NCI-H2081 treated with DMSO at 0.1 percent for 48 hours (cell line): Measurements from ENCODE around the gene ZNF674.

Experiments used
- DNase-seq: peaks from one replicate; lab custom pipeline; 2025; lab: John Stamatoyannopoulos, UW

Gene ZNF674

GRCh38 chrX:46545111-46546005, at the start of gene ZNF674:
TSS of gene ZNF674 (minus strand) at chrX:46545421. CDS start at chrX:46542087, 3,334 bp downstream.
- DNase-seq = peak; percentile 39

GRCh38 chrX:46589977-46590723, 44.9 kb upstream of the ZNF674 start:
- DNase-seq = no peak

- no peak for DNase-seq
These were observed 43.0 kb upstream of the ZNF674 start for GRCh38 chrX:46588263-46588662.

GRCh38 chrX:46587753-46588171, 42.5 kb upstream of the ZNF674 start:
- DNase-seq = no peak

- DNase-seq = no peak
These were observed 41.9 kb upstream of the ZNF674 start for GRCh38 chrX:46587158-46587557.

GRCh38 chrX:46584736-46585135, 39.5 kb upstream of the ZNF674 start:
- DNase-seq = no peak

- no peak for DNase-seq
These were observed 37.7 kb upstream of the ZNF674 start for GRCh38 chrX:46582966-46583365.

- no peak for DNase-seq
These were observed 37.1 kb upstream of the ZNF674 start for GRCh38 chrX:46582325-46582724.

- DNase-seq = no peak
These were observed 35.4 kb upstream of the ZNF674 start for GRCh38 chrX:46580613-46581012.

- no peak for DNase-seq
These were observed 34.0 kb upstream of the ZNF674 start for GRCh38 chrX:46579250-46579649.

GRCh38 chrX:46577221-46578005, 32.2 kb upstream of the ZNF674 start:
- DNase-seq = no peak

GRCh38 chrX:46576458-46576857, 31.2 kb upstream of the ZNF674 start:
- no peak for DNase-seq

- DNase-seq = no peak
These were observed 30.8 kb upstream of the ZNF674 start for GRCh38 chrX:46575991-46576392.

- DNase-seq = no peak
These were observed 30.4 kb upstream of the ZNF674 start for GRCh38 chrX:46575586-46575985.

- no peak for DNase-seq
These were observed 29.7 kb upstream of the ZNF674 start for GRCh38 chrX:46574774-46575381.

- DNase-seq = no peak
These were observed 28.9 kb upstream of the ZNF674 start for GRCh38 chrX:46573892-46574773.

- peak; percentile 9 for DNase-seq
These were observed 28.2 kb upstream of the ZNF674 start, which contains the start of gene CHST7 for GRCh38 chrX:46573331-46573891. TSS of gene CHST7 (plus strand) at chrX:46573765. CDS start at chrX:46573932, 167 bp downstream.

- DNase-seq = no peak
These were observed 27.2 kb upstream of the ZNF674 start for GRCh38 chrX:46572340-46572936.

- no peak for DNase-seq
These were observed 26.5 kb upstream of the ZNF674 start for GRCh38 chrX:46571423-46572339.
